Stimulated activated naive CD8-positive, alpha-beta T cell treated with anti-CD3 and anti-CD28 coated beads, Interleukin-15, Interleukin-2, amounts not matched to agents 100 ng/mL and 50 ng/mL, for 24 hours (primary cell): ENCODE data around the gene DGCR2.

Experiments used
- H3K27ac Mint-ChIP-seq: one replicate; pipeline ENCODE4 v1.8.0; 2021; ENCODE audit warnings: mild to moderate bottlenecking, mixed read lengths
- H3K27me3 Mint-ChIP-seq: one replicate; pipeline ENCODE4 v1.8.0; 2021; ENCODE audit warnings: mixed read lengths
- H3K36me3 Mint-ChIP-seq: one replicate; pipeline ENCODE4 v1.8.0; 2021; ENCODE audit warnings: low read depth, mixed read lengths
- H3K4me1 Mint-ChIP-seq: one replicate; pipeline ENCODE4 v1.8.0; 2021; ENCODE audit warnings: low read depth, mixed read lengths
- H3K4me3 Mint-ChIP-seq: one replicate; pipeline ENCODE4 v1.8.0; 2021; ENCODE audit warnings: mild to moderate bottlenecking, mixed read lengths
- H3K9me3 Mint-ChIP-seq: one replicate; pipeline ENCODE4 v1.8.0; 2021; ENCODE audit warnings: mixed read lengths

The DGCR2 gene

DNA sequence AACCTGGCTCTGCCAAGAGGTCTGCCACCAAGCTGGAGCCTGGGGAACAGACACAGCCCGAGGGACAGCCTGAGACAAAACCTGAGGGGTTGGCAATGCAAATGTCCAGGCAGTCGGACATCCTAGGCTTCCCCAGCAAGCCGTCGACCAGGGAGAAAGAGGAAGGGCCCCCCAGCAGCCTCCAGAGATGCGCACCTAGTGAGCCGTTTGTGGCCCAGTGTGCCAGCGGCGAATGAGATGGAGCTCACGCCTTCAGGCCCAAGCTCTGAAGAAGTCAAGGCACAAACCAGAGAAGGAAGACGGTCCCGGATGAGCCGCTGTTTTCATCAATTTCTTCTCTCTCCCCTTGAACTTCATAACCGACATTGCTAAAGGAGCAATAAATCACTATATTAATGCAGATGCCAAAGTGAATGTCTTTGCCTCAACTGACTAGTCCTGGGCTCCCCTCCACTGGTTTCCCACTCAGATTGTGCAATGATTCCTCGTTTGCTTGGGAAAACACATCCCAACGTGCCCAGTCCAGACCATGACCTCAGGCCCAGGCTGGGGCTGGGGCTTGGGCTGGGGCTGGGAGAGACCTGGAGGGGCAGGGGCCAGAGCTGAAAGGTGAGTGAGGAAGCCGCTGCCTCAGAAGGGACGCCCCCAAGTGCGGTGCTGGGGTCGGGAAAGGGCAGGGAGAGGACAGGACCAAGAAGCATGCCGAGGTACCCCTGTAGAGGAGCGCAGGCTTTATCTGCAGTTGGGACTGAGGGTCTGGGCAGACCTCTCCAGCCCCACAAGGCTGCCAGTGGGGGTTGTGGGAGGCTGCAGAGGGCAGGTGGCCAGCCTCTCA is 3.5 kb upstream of the DGCR2 start:
- H3K36me3 Mint-ChIP-seq, result no peaks in the 10 kb centered on the region
- H3K27me3 Mint-ChIP-seq, result no peaks in the 10 kb centered on the region
- no peaks in the 10 kb centered on the region for H3K9me3 Mint-ChIP-seq
- peaks cover 17% of the 10 kb centered on the region for H3K4me1 Mint-ChIP-seq
- H3K27ac Mint-ChIP-seq, result no peak overlapping the region
- no peak overlapping the region for H3K4me3 Mint-ChIP-seq

DNA sequence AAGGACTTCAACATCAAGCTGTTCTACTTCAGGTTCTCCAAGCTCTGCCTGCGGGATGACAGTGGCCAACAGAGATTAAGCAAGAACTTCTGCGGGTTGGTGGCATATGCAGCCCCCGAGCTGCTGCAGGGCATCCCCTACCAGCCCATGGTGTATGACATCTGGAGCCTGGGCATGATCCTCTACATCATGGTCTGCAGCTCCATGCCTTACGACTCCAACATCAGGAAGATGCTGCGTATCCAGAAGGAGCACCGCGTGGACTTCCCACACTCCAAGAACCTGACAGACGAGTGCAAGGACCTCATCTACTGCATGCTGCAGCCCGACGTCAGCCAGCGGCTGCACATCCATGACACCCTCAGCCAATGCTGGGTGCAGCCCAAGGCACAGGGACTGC is 2.8 kb upstream of the DGCR2 start:
- Mint-ChIP-seq H3K27me3 (no peaks in the 10 kb centered on the region), H3K4me3 (no peak overlapping the region), H3K27ac (no peak overlapping the region), H3K4me1 (peaks cover 24% of the 10 kb centered on the region), H3K9me3 (no peaks in the 10 kb centered on the region), H3K36me3 (no peaks in the 10 kb centered on the region)

DNA sequence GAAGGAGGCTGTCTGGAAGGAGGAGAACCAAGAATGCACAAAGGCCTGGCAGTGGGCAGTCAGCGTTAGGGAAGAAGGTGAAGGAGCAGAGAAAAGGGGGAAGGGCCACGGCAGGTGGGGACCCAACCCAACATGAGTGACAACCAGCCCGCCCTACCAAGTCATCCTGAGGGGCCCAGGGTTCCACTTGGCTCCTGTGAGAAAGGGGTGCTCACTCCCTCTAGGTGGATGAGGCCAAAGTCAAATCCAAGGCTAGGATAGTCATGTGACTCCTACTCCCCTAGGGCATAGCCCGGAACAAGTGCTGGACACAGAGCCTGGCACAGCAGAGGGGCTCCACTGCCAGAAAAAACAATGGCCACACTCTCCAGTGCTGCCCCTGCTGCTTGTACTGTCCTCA is 2.2 kb upstream of the DGCR2 start:
- H3K4me1 Mint-ChIP-seq, result peaks cover 30% of the 10 kb centered on the region
- no peaks in the 10 kb centered on the region for H3K27me3 Mint-ChIP-seq
- H3K27ac Mint-ChIP-seq, result no peak overlapping the region
- H3K36me3 Mint-ChIP-seq, result no peaks in the 10 kb centered on the region
- H3K4me3 Mint-ChIP-seq, result no peak overlapping the region
- no peaks in the 10 kb centered on the region for H3K9me3 Mint-ChIP-seq

DNA sequence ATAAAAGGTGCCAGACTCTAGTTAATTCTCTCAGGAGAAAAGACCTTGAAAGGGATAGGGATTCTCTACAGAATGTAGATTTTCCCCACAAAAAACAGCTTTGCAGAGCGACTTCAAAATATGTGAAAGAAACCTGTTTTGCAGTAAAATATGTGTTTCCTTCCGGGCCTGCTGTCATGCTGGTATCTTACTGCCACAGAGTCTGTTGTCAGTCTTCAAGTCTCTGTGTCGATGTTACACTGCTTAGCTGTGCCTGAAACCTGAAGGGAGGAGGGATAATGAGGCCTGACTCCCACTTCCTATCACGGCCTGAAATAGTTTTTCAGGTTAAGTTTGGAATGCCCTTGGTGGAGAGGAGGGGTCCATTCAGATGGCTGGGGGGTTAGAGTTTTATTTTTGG is 1.7 kb upstream of the DGCR2 start:
- Mint-ChIP-seq H3K36me3 (no peaks in the 10 kb centered on the region), H3K27me3 (no peaks in the 10 kb centered on the region), H3K4me3 (no peak overlapping the region), H3K9me3 (no peaks in the 10 kb centered on the region), H3K4me1 (peaks cover 35% of the 10 kb centered on the region), H3K27ac (no peak overlapping the region)

DNA sequence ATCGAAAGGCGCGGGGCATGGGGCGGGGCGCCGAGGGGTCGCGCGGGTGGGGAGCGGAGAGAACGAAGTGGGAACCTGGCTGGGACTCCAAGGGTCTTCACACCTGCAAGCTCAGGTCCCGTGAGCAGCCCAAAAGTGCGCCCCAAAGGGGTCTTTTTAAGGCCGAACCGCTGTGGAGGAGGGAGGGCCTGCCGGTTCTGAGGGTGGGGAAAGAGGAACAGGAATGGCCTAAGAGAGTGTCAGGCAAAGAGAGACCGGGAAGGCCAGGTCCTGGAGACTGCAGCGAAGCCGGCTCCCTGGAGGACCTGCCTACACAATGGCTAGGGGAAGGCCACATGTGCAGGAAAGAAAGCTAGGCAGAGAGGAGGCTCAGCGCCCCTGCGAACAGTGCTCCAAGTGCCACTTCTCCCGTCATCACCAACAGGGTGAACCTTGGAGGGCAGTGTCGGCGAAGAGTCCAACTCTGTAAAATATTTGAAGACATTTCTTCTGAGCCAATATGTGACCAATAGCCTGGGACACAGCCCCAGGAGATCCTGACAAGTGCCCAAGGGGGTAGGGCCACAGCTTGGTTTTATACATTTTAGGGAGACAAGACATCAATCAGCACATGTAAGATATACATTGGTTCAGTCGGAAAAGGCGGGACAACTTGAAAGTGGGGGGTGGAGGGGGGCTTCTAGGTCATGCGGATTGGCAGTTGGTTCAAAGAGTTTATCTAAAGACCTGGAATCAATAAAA is 710 bp upstream of the DGCR2 start:
- Mint-ChIP-seq H3K9me3 (no peaks in the 10 kb centered on the region), H3K4me1 (peaks cover 45% of the 10 kb centered on the region), H3K27ac (peak overlapping the region; percentile 45), H3K27me3 (no peaks in the 10 kb centered on the region), H3K36me3 (peaks cover 4% of the 10 kb centered on the region), H3K4me3 (peak overlapping the region; percentile 79)

DNA sequence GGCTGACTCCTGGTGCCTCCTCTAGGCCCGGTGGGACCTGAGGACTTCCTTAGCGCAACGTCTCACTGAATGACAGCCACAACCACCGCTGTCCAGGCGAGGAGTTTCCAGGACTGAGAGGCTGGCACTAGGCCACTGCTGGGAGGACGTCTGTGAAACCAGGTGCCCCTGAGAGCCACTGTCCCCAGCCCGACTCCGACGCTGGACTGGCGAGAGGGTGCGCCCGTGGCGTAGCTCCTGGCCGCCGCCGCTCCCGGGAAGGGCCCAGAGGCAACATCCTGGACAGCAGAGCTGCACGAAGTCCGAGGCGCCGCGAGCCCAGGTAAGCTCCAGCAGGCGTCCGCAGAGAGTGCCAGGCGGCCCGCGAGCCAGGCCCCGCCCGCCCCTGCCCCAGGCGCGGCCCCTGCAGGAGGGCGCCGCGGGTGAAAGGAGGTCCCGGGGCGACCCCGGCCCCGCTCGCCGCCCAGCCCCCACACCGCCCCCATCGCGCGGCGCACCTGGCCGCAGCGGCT is 525 bp downstream of the DGCR2 start:
- no peaks in the 10 kb centered on the region for H3K27me3 Mint-ChIP-seq
- peak overlapping the region; percentile 93 for H3K4me3 Mint-ChIP-seq
- H3K9me3 Mint-ChIP-seq, result no peaks in the 10 kb centered on the region
- peaks cover 57% of the 10 kb centered on the region for H3K4me1 Mint-ChIP-seq
- H3K36me3 Mint-ChIP-seq, result peaks cover 4% of the 10 kb centered on the region
- peak overlapping the region; percentile 58 for H3K27ac Mint-ChIP-seq

DNA sequence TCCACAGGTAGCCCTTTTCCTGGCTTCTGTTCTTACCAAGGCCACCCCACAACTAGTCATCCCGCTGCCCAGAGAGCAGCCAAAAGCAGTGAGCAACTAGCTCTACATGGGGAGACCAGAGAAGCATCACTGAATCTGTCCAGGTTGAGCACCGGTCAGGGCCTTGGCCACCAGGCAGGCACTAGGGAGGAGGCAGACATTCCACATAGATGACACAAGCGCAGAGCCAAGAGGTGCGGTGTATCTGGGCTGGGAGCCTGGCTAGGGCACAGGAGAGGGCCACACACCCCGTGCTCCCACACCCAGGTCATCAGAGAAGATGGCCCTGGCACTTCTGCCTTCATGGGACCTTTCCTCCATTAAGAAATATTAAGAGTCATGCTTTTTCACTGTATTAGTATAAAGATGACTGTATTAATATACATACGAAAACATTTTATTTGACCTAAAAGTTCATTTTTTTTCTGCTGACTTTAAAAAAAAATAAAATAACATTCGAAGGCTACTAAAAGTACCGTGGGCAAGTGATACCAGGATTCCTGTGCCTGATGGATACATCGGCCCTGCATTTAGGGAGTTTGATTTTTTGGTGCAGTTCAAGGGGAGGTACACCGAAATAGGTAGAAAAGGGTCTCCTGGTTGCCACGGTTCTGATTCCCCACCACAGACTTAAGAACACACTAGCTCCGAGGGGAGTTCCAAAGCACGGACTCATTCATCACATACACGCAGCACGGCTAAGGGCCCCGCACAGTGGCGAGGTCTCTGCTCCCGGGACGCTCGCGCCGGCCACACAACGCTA is 1.2 kb downstream of the DGCR2 start:
- H3K27ac Mint-ChIP-seq, result peak overlapping the region; percentile 62
- H3K9me3 Mint-ChIP-seq, result no peaks in the 10 kb centered on the region
- H3K36me3 Mint-ChIP-seq, result peaks cover 4% of the 10 kb centered on the region
- peak overlapping the region; percentile 93 for H3K4me3 Mint-ChIP-seq
- H3K4me1 Mint-ChIP-seq, result peaks cover 63% of the 10 kb centered on the region
- no peaks in the 10 kb centered on the region for H3K27me3 Mint-ChIP-seq

DNA sequence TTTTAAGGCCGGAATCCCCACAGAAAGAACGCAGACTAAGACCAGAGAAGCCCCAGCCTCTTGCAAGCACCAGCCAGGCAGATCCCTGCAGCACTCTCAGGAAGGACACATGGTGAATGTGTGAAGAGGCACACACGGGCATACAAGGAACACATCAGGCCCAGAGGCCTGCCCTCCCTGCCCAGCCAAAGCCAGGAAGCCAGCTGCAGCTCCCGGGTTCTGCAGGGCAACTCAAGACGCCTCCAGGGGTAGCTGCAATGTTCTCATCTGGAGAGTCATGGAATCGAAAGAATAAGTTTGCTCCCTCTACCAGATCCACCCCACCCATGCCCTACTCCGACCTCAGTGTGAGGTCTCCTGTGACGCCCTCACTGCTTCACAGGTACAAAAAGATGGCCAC is 2.3 kb downstream of the DGCR2 start:
- Mint-ChIP-seq H3K36me3 (peaks cover 4% of the 10 kb centered on the region), H3K27ac (peak overlapping the region; percentile 62), H3K4me1 (peaks cover 72% of the 10 kb centered on the region), H3K4me3 (peak overlapping the region; percentile 93), H3K9me3 (no peaks in the 10 kb centered on the region), H3K27me3 (no peaks in the 10 kb centered on the region)

DNA sequence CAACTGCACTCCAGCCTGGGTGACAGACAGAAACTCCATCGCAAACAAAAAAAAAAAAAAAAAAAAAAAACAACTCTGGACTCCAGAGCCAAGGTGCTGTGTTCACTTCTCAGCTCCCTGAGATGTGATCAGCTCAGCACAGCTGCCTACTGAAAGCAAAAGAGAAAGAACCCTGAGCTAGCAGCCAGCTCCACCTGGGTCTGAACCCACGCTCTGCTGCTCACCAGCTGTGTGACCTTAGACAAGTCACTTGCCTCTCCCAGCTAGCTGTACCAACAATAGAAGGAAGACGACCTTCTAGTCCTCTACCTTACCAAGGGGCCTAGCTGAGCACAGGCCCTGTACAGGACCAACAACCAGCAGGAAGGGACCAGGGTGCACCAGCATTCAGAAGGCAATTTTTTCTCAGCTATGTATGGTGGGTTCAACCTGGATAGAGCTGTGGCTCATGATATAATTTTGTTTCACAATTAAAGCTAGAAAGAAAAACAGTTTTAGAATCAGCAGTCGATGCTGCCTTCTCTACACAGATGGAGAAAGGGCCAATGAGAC is 3.8 kb downstream of the DGCR2 start:
- H3K4me3 Mint-ChIP-seq, result no peak overlapping the region

DNA sequence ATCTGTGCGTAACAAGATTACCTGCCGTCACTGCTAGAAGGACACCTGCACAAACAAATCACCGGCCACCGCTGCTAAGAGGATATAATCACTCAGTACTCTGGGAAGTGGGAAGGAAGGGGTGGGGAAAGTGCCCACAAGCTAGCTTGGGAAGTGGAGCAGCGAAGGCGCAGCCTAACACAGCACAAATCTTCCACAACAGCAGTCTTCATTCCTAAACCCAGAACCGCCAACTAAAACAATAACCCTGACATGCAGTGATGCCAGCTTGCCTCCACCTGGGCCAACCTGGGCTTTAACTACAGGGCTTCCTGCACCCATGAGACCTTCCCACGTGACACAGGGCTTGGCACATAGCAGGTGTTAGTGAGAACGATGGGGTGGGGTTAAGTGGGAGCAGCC is 5.1 kb downstream of the DGCR2 start:
- Mint-ChIP-seq H3K27me3 (no peaks in the 10 kb centered on the region), H3K4me1 (peaks cover 77% of the 10 kb centered on the region), H3K27ac (no peak overlapping the region), H3K9me3 (no peaks in the 10 kb centered on the region), H3K4me3 (no peak overlapping the region), H3K36me3 (peaks cover 4% of the 10 kb centered on the region)

More for the DNA sequence above, 3.8 kb downstream of the DGCR2 start:
- Mint-ChIP-seq H3K27ac (peak overlapping the region; percentile 52), H3K4me1 (peaks cover 78% of the 10 kb centered on the region), H3K9me3 (no peaks in the 10 kb centered on the region), H3K36me3 (peaks cover 4% of the 10 kb centered on the region), H3K27me3 (no peaks in the 10 kb centered on the region)

DNA sequence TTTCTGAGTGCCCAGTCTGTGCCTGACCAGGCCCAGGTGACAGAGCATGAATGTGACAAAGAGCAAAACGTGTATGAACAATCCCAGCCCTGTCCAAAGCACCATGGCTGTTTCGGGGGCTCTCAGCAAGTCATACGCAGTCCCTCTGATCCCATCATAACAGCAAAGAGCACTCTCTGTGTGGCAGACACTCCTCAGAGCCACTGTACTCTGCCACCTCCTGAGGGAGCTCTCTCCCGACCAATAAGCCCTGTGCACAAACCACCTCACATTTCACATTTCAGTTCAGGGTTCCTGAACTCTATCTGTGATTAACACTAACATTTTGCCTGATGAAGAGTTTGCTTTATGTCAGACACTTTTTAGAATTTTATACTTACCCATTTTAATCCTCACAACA is 6.6 kb downstream of the DGCR2 start:
- no peak overlapping the region for H3K27ac Mint-ChIP-seq
- peaks cover 78% of the 10 kb centered on the region for H3K4me1 Mint-ChIP-seq
- H3K9me3 Mint-ChIP-seq, result no peaks in the 10 kb centered on the region
- H3K4me3 Mint-ChIP-seq, result no peak overlapping the region
- H3K36me3 Mint-ChIP-seq, result peaks cover 4% of the 10 kb centered on the region
- no peaks in the 10 kb centered on the region for H3K27me3 Mint-ChIP-seq

DNA sequence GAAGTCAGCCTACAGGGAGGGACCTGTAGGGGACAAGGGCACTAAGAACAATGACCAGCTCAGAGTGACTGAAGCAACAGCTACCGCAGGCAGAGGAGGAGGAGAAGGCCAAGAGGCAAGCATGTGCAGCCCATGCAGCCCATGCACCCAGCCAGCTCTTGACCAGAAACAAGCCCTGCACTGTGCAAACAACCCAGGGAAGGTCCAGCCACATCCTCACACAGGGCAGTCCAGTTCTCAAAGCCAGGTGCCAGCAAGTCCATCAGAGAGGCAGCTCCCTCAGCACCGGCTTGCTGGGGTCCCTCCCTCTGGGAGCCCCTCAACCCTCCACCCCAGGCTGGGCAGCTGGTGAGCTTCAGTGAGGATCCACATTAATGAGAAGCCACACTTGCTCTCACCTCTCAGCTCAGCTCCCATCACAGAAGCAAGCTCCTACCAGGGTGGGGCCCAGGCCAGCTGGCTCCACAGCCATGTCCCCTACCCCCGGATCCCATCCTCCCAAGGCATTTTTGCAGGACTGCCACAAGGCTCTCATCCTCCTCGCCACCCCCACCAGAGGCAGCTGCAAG is 7.1 kb downstream of the DGCR2 start:
- H3K4me3 Mint-ChIP-seq, result no peak overlapping the region
- no peak overlapping the region for H3K27ac Mint-ChIP-seq
- no peaks in the 10 kb centered on the region for H3K27me3 Mint-ChIP-seq
- peaks cover 77% of the 10 kb centered on the region for H3K4me1 Mint-ChIP-seq
- peaks cover 4% of the 10 kb centered on the region for H3K36me3 Mint-ChIP-seq
- no peaks in the 10 kb centered on the region for H3K9me3 Mint-ChIP-seq

DNA sequence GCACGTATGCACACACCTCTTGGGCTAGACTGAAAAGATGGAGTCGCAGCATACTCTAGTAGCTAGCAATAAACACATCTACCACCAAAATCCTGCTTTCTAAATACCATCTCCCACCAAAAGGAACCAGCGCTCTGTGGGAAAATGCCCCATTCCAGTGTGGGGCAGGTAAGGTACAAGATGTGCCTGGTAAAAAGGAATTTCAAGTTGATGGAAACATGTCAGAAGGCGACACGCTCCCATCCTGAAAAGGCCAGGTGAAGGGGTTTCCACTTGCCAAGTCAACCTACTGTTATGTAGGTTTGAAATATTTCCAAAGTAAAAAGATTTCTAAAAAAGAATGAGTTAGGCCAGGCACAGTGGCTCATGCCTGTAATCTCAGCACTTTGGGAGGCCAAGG is 8.8 kb downstream of the DGCR2 start:
- Mint-ChIP-seq H3K4me3 (no peak overlapping the region), H3K36me3 (no peaks in the 10 kb centered on the region), H3K4me1 (peaks cover 77% of the 10 kb centered on the region), H3K9me3 (no peaks in the 10 kb centered on the region), H3K27ac (no peak overlapping the region), H3K27me3 (no peaks in the 10 kb centered on the region)

DNA sequence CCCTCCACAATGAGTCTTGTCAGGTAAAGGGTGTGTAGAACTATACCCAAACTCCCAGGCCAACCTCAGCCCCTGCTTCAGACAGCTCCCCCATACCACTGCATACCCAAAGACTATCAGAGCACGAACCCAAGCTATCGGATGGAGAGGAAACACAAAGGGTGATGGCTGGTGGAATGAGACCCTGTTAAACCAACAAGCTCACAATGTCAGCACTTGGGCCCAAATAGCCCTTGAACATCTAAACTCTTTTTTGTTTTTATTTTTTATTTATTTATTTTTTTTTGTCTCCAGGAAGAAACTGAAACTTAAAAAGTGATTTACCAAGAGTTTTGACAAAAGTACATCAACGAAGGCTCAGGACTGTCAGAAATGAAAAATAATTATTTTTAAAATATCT is 10.6 kb downstream of the DGCR2 start:
- Mint-ChIP-seq H3K27me3 (no peaks in the 10 kb centered on the region), H3K9me3 (no peaks in the 10 kb centered on the region), H3K36me3 (no peaks in the 10 kb centered on the region), H3K27ac (no peak overlapping the region), H3K4me1 (peaks cover 77% of the 10 kb centered on the region), H3K4me3 (no peak overlapping the region)
